Measurements from ENCODE around the gene MRAS.
A peak's percentile ranks its signal among the peaks of the same experiment; 100 is the strongest.

MRAS gene

DNA sequence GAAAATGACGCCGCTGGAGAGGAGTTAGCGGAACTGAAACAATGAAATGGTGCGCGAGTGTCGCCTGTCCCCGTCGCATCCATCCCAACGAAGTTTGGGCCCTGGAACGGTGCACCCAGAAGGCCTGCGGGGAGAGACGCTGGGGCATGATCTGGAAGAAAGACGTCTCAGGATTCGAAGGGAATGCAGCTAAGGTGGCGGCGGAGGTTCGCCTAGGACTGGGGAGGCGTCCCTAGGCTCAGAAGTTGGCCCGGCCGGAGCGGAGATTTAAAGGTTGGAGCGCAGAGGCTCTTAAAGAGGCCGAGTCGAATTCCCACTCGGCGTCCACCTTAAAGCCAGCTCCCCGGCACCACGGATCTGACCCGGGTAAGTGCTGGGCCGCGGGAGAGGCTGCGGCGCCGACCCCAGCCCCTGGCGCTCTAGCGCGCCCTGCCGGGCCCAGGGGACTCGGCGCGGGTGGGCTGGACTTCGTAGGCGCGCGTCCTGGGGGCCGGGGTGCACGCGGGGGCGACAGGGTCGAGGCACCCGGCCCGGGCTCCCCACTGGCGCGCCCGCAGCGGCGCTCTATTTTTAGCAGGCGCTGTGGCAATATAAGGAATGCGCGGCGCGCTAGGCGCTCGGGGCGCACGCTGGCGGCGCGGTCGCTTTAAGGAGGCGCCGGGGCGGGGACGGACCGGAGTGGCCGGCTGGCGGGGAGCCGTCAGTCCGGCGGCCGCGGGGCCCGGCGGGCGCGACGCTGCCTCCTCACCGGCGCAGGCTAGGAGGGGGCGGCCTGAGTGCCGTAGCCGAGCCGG is at the start of gene MRAS:
TSS of gene MRAS (plus strand) at position 620 of the 794 bp plus-strand sequence. CDS start 24,305 bp downstream, outside the sequence.
- peak in 1 of 4 experiments; percentile 17 for DNase-seq (ENCODE audit: low read depth in 4 of 4, low spot score in 1 of 4)

DNA sequence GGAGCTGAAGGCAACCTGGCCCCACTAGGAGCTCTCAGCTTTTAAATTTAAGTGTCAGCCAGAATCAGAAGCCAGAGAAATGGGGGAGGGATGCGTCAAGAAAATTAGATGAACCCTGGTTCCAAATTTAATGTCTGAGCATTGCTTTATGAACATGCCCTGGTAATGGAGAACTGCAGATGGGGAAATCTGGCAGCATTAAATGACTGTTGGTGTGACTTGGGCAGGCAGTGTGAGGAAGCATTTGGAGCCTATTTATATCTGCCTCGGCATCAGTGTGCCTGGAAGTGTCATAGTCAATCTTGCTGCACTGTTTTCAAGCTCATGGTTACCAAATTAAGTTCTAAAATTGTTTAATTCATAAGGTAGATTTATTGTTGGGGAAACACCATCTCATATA is 47.7 kb upstream of the MRAS start:
- no peak for DNase-seq (ENCODE audit: low read depth in 4 of 4, low spot score in 1 of 4)

- DNase-seq (ENCODE audit: low read depth in 4 of 4, low spot score in 1 of 4) = no peak
These were observed 44.9 kb upstream of the MRAS start for GRCh38 chr3:138303474-138303873.

- no peak for DNase-seq (ENCODE audit: low read depth in 4 of 4, low spot score in 1 of 4)
These were observed 40.5 kb upstream of the MRAS start for GRCh38 chr3:138307899-138308298.

GRCh38 chr3:138308783-138309182 is 39.6 kb upstream of the MRAS start:
- DNase-seq (ENCODE audit: low read depth in 4 of 4, low spot score in 1 of 4) = no peak

DNA sequence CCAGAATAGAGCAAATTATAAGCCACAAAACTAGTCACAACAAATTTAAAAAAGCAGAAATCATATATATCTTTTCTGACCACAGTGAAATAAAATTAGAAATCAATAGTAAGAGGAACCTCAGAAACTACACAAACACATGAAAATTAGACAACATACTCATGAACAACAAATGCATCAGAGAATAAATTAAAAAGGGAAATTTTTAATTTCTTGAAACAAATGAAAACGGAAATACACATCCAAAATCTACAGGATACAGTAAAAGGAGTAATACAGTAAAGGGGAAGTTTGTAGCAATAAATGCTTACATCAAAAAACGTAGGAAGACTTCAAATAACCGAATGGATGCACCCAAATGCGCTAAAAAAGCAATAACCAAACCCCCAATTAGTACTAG is 37.9 kb upstream of the MRAS start:
- DNase-seq (ENCODE audit: low read depth in 4 of 4, low spot score in 1 of 4) = no peak

DNA sequence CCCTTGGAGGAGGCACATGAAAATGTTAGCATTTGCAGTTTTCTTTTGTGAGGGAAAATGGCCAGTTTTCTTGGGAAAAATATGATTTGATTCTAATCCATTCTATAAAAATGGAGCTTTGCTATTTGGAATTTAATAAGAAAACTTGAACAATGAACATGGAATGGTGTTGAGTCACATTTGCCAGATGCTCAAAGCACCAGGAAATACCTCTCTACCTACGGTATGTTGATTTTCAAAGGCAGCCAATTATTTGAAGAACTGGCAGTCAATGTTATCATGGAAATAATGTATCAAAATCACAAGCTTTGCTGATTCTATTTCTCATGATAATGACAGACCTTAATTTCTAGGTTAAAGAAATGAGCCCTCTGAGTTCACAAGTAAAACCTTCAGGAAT is 33.6 kb upstream of the MRAS start:
- no peak for DNase-seq (ENCODE audit: low read depth in 4 of 4, low spot score in 1 of 4)

DNA sequence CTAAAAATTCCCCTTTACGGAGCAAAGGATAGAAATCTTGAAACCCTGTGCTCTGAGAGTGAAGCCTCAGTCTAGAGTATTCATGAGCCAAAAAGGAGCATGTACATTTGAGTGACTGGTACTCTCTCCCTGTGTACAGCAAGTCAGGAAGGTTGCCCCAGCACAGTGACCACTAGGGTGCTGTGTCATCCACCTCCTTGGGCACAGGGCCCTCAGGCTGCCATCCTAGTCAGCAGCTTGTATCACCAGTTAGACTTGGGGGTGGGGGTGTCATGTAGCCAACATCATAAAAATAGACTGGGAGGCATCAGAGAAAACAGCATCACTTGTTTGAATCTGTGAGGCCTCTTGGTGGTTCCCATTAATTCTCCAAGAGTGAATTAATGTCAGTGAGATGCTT is 30.7 kb upstream of the MRAS start:
- DNase-seq (ENCODE audit: low read depth in 4 of 4, low spot score in 1 of 4) = no peak

DNA sequence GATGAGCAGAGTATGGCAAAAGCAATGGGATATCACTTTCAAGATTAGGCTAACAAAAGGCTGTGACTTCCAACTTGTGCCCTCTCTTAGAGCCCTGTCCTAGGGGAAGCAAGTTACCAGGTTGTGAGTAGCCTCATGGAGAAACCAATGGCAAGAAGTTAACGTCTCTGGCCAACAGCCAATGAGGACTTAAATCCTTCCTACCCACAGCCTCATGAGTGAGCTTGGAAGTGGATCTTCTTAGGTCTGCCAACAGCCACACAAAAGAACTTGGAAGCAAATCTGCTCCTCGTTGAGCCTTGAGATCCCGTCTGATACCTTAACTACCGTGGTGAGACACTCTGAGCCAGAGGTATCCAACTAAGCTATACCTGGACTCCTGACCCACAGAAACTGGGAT is 24.4 kb upstream of the MRAS start:
- no peak for DNase-seq (ENCODE audit: low read depth in 4 of 4, low spot score in 1 of 4)

DNA sequence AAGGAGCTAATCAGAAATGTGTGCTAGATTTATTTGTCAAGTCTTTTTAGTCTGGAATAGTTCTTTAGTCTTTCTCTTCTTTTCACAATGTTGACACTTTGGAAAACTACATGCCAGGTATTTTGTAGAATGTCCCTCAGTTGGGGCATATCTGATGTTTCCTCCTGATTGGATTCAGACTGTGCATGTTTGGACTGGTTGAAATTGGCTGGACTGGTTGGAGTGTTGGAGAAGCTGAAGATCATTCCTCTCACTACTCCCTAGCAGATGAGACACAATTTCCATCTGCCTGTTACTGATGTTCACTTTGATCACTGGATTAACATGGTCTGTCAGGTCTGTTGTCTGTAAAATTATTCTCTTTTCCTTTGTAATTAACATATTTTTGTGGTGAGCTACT is 22.4 kb upstream of the MRAS start:
- DNase-seq (ENCODE audit: low read depth in 4 of 4, low spot score in 1 of 4) = no peak

GRCh38 chr3:138326866-138327595 is 21.3 kb upstream of the MRAS start:
- no peak for DNase-seq (ENCODE audit: low read depth in 4 of 4, low spot score in 1 of 4)

DNA sequence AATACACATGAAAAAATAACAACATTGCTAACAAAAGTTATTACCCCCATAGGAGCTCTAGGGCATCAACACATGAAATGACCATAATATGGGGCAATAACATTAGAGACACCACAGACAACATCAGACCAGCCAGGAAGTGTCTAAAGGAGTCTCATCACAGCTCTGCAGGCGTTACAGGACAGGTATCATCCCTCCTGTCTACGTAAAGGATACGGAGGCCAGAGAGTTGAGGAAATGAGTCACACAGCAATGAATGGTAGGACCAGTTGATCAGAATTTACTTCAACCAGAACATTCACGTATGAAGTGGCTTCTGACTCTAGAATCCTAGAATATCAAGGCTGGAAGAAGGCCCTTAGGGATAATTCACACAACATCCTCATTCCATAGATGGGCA is 20.5 kb upstream of the MRAS start:
- DNase-seq (ENCODE audit: low read depth in 4 of 4, low spot score in 1 of 4) = no peak

- no peak for DNase-seq (ENCODE audit: low read depth in 4 of 4, low spot score in 1 of 4)
These were observed 20.0 kb upstream of the MRAS start for GRCh38 chr3:138328341-138328740.

GRCh38 chr3:138329127-138329983 is 19.0 kb upstream of the MRAS start, which contains the start of gene NME9:
NME9 (minus strand) TSS chr3:138329851; CDS start chr3:138329335, 516 bp downstream.
- DNase-seq (ENCODE audit: low read depth in 4 of 4, low spot score in 1 of 4) = peak; percentile 65 to 88 (median 74)

DNA sequence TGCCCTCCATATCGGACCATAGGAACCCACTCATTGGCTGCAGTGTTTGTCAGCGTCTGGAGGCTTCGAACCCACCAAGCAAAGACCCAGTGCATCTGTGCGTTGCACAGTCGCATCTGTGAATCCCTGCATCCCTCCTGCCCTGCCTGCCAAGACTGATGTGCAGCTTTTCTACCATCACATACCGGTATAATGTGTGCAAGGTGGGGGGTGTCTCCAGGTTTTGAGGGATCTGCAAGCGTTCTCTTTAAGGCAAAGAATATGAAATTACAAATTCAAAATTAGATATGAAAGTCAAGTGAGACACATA is 18.4 kb upstream of the MRAS start:
- DNase-seq (ENCODE audit: low read depth in 4 of 4, low spot score in 1 of 4) = no peak

GRCh38 chr3:138331143-138331894 is 17.1 kb upstream of the MRAS start:
- DNase-seq (ENCODE audit: low read depth in 4 of 4, low spot score in 1 of 4) = no peak

DNA sequence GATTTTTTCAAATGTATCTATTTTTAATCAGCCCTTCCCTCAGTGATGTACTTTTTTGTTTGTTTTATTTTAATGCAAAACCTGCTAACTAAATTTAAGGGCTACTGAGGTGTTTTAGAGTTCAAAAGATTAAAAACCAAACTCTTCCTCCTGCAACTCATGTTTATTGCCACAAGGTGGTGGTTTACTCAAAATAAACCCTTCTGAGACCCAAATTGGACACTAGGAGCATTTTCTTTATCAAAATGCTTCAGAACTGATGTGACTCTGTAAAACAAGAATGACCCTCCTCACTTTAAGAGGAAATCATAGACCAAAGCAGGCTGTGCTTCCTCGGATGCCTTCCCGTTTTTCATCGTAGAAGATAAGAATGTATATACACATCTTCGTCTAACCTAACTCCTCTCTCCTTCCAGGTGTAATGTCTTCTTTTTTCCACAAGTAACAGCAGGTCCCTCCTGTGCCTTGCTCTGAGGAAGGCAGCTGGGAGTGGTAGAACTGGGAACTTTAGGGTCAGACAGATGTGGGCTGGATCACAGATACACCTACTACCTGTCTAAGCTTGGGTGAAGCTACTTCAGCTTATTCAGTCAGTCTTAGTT is 15.8 kb upstream of the MRAS start:
- no peak for DNase-seq (ENCODE audit: low read depth in 4 of 4, low spot score in 1 of 4)

GRCh38 chr3:138334608-138335007 is 13.8 kb upstream of the MRAS start:
- no peak for DNase-seq (ENCODE audit: low read depth in 4 of 4, low spot score in 1 of 4)

DNA sequence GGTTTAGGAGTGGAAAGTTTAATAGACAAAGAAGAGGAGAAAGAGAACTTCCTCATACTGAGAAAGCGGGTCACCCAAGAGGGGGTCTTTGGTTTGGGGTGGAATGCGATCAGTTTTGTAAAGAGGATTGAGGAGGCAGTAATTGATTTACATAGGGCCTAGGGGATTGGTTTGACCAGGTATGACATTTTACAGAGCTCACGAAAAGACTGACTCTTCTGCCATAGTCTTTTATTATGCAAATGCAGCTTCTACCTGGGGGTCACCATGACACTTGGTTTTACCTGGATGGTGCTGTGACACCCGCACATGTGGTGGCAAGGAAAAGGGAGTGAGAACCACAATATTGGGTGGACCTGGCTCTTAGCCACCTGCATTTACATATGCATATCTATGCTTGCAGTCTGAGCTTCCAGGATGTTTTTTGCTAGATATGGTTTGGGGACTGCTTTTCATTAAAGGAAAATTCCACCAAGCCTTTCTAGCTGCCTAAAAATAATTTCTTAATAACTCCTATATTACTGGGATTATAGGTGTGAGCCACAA is 11.9 kb upstream of the MRAS start:
- no peak for DNase-seq (ENCODE audit: low read depth in 4 of 4, low spot score in 1 of 4)

GRCh38 chr3:138338244-138338643 is 10.1 kb upstream of the MRAS start:
- DNase-seq (ENCODE audit: low read depth in 4 of 4, low spot score in 1 of 4) = no peak
